Cardiac ventricle fibroblast (primary cell): Measurements from ENCODE around the gene HOMEZ. TPM values are rescaled to one million over a fixed set of nuclear protein-coding genes. Genes with fewer than 3 reads are reported as not detected.

Experiments
- total RNA-seq: library from RNA; depleted of rRNA; stranded (reverse); fragments of >200 nt; gene quantifications from 2 replicates; pipeline ENCODE4 v1.2.3, GENCODE V29; 2015

The HOMEZ gene, protein sequence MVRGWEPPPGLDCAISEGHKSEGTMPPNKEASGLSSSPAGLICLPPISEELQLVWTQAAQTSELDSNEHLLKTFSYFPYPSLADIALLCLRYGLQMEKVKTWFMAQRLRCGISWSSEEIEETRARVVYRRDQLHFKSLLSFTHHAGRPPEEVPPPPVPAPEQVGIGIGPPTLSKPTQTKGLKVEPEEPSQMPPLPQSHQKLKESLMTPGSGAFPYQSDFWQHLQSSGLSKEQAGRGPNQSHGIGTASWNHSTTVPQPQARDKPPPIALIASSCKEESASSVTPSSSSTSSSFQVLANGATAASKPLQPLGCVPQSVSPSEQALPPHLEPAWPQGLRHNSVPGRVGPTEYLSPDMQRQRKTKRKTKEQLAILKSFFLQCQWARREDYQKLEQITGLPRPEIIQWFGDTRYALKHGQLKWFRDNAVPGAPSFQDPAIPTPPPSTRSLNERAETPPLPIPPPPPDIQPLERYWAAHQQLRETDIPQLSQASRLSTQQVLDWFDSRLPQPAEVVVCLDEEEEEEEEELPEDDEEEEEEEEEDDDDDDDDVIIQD
- 6.7 and 8.2 TPM in 2 replicates for total RNA-seq

DNA sequence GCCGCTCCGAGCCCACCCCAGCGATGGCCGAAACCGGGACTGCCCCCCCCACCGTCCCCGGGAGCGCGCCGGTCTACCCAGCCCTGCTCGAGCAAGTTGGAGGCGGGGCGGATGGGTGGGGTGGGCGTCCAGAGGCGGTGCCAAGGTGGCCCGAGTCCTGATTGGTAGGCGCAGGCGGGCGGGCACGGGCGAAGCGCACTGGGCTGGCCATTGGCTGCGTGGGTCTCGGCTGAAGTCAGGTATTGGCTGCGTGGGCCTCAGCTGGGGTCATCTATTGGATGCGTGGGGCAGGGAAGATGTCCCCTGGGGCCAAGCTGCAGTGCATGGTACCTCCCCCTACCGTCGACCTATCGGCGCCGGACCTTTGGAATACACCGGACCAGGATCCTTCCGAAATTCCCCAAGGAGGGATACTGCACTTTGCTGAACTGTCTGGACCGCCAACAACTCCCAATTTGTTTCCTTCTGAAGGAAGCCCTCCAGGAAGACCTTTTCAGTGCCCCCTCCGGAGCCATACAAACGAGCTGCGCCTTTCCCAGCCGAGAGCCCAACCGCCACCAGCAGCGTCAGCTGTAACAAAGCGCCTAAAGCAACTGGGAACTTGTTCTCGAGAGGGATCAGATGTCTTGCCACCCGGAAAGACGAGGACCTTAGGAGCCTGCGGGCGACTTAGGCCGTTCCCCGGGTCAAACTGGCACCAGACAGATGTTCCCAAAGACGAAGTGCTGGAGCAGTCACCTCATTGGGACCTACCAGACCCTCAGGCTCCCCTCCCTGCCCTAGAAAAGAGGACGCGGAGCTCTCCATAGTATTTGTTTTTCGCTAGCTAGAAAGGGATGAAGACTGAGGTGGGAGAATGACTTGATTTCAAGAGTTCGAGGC is at the start of gene HOMEZ:
TSS of gene HOMEZ (minus strand) at position 113 of the 882 bp plus-strand sequence. CDS start 180 bp downstream, outside the sequence.

DNA sequence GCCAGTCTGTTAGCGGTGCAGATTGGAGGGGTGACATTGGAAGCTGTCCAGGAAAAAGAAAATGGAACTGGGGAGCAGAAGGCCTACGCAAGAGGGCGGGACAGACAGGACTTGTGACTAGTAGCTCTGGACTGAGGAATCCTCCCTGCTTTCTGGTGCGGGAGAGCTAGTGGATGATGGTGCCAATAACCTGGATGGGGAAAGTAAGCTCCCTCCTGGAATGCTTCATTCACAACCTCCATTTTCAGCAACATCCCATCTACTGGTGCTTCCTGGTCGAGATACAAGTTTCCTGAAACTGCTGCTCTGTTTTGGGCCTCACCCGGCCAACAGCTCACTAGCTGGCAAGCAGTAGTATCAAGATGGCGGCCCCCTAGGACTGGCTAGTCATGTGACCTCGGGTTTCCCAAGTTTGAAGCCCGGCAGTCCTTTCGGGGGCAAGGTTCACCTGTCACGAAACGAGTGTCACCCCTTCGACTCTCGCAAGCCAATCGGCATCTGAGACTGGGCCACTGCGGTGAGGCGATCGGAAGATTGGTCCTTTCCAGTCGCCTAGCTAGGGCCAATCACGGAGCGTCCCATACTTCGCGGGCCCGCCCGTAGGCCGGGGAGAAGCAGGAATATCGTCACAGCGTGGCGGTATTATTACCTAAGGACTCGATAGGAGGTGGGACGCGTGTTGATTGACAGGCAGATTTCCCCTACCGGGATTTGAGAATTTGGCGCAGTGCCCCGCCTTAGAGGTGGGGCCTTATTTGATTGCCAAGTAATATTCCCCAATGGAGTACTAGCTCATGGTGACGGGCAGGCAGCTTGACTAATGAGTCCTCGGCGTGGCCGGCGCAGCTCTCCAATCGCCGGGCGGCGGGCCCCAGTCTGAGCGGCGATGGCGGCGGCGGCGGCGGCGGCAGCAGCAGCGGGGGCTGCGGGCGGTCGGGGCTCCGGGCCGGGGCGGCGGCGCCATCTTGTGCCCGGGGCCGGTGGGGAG is 34.9 kb upstream of the HOMEZ start, which contains the start of gene PABPN1:
TSS of gene PABPN1 (plus strand) at position 874 of the 988 bp plus-strand sequence. CDS start at position 887, 13 bp downstream.

DNA sequence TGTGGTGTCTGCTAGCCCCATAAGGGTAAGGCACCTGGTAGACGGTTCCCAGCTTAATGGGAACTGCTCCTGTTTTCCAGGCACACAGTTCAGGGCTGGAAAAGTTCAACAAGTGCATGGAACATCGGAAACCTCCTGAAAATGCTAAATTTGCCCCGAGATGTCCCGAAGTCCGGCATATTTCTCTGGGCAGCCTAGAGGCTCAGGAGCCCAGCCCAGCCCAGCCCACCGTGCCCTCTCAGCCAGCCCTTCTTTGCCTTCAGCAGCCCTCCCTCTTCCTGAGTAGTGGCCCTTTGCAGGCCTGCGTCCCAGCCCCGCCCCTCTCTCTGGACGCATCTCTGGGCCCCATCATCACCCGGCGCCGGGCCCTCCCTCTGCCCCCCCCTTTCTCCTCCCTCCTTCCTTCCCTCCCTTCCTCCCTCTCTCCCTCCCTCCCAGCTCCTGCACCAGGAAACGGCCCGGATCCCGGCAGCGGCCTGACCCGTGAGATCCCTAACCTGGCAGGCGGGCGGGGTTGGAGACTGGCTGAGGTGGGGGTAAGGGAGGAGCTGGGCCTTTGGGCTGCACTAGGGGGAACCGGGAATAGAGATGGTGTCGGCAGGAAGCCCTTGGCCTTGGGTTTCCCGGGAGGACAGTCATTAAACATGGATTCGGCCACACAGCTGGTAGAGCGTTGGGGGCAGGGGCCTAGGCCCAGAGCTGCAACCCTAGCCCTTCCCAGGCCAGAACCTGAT is 20.6 kb upstream of the HOMEZ start, which contains the start of gene BCL2L2:
TSS of gene BCL2L2 (plus strand) at position 422 of the 734 bp plus-strand sequence. CDS start 935 bp downstream, outside the sequence.

DNA sequence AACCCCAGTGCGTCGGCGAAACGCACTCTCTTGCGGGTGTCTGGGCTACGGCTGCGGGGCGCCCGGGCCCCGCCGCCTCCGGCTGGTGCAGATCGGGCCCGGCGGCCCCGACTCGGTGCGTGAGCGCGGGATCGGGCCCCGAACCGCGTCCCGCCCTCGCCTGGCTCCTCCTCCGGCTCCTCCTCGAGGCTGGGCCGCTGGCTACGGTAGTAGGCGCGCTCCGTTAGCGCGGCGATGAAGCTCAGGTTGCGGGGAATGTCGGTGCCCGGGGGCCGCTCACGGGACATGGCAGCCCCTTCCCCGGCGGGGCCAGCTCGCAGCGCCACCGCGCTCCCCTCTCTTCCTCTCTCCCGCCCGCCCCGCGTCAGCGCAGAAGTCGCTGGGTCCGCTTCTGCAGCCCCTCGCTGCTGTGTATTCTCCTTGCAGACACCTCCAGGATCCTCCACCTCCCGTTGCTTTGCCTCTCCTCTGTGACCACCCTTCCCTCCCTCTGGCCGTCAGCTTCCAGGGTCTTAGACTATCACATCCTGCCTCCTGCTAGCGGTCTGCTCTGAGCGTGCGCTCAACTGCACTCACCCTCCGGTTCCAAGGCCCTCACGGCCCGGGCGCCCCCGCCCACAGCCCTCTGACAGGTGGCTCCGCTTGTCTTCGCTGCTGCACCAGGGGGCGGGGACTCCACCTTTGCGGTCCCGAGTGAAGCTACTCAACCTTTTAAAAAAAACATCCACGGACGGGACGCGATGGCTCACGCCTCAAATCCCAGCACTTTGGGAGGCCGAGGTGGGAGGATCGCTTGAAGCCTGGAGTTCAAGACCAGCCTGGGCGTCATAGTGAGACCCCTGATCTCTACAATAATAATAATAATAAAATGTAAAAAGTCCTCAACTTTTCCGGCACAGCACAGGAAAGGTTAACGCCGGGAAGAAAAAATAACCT is 16.6 kb upstream of the HOMEZ start, which contains the start of gene PPP1R3E:
TSS of gene PPP1R3E (minus strand) at position 570 of the 936 bp plus-strand sequence. CDS start at position 287, 283 bp downstream.

DNA sequence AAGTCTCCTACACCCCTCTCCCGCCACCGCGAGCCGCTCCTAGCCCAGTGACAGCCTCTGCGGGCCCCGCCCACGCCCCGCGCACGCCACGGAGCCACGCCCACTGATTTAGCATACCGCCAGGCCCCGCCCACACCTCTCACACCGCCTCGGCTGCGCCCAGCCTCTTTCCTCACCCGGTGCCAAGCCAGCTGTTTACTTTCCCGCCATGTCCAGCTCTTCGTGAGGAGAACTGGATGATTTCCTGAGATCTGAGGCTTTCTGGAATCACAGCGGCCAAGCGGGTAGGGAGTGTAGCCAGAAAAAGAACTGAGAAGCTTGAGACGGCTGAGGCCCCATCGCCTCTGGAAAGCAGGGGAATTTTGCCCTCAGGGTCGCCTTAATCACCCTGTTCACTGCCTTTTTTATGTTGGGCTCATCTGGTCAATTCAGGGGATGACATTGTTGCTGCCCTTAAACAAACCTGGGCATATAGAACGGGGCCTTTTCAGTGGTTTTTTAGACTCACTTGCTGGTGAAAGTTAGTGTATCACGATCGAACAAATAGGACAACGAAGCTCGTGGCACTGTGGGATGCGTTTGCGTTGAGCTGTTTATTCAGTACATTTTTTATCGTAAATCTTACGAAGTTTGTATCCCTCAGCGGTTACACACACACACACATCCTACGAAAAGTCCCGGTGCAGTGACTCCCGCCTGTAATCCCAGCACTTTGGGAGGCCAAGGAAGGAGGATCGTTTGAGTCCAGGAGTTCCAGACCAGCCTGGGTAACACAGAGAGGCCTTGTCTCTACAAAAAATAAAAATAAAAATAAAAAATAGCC is 47.9 kb downstream of the HOMEZ start, which contains the start of gene RNF212B:
TSS of gene RNF212B (plus strand) at position 165 of the 823 bp plus-strand sequence. CDS start 2,410 bp downstream, outside the sequence.

Other genes starting within 250 kb of the HOMEZ start
- gene PSMB11, start 243.9 kb downstream of the HOMEZ start, total RNA-seq, result not detected in 2 replicates
- gene CDH24, start 228.6 kb downstream of the HOMEZ start, total RNA-seq, result 3.2 TPM in 2 replicates
- gene ACIN1, start 191.0 kb downstream of the HOMEZ start, total RNA-seq, result 55.4 and 67.2 TPM in 2 replicates
- 41.1 and 52.5 TPM in 2 replicates for gene C14orf119, start 190.6 kb downstream of the HOMEZ start, total RNA-seq
- 0.69 and 0.83 TPM in 2 replicates for gene CIROP, start 181.1 kb downstream of the HOMEZ start, total RNA-seq
- gene CEBPE, start 166.9 kb downstream of the HOMEZ start, total RNA-seq, result not detected in 2 replicates
- gene SLC7A8, start 102.5 kb downstream of the HOMEZ start, total RNA-seq, result 11.2 and 13.9 TPM in 2 replicates
- gene RNF212B, start 48.2 kb downstream of the HOMEZ start, total RNA-seq, result not detected in 2 replicates
- 4.9 and 9.9 TPM in 2 replicates for gene PPP1R3E, start 16.7 kb upstream of the HOMEZ start, total RNA-seq
- gene BCL2L2, start 20.7 kb upstream of the HOMEZ start, total RNA-seq, result 10.2 and 11.8 TPM in 2 replicates
- 31.1 and 35.1 TPM in 2 replicates for gene PABPN1, start 35.3 kb upstream of the HOMEZ start, total RNA-seq
- 26.1 and 33.0 TPM in 2 replicates for gene SLC22A17, start 66.8 kb upstream of the HOMEZ start, total RNA-seq
- 6.7 and 8.9 TPM in 2 replicates for gene EFS, start 79.0 kb upstream of the HOMEZ start, total RNA-seq
- gene IL25, start 86.7 kb upstream of the HOMEZ start, total RNA-seq, result not detected in 2 replicates
- not detected in 2 replicates for gene CMTM5, start 90.9 kb upstream of the HOMEZ start, total RNA-seq
- gene MYH6, start 122.1 kb upstream of the HOMEZ start, total RNA-seq, result not detected in 2 replicates
- not detected in 2 replicates for gene MYH7, start 149.5 kb upstream of the HOMEZ start, total RNA-seq
- gene NGDN, start 183.6 kb upstream of the HOMEZ start, total RNA-seq, result 18.8 and 30.0 TPM in 2 replicates